Stomach (tissue), 9 donors: Measurements from ENCODE around the gene CHN1. TPM values are rescaled to one million over a fixed set of nuclear protein-coding genes. Genes with fewer than 3 reads are reported as not detected.

ENCODE experiments used
- DNase-seq, 2 donors: peaks; one replicate each; pipeline versions ENCODE4 v3.0.0 to v3.0.0-alpha.2; 2013 to 2019
- H3K27ac ChIP-seq, 5 donors: fragments of 200-600 bp in 4 of 5; sonication (generic) in 4 of 5; one replicate each; pipeline ENCODE4 v1.5.1; 2013 to 2019; ENCODE audit warnings: mild to moderate bottlenecking in 1 of 5, moderate library complexity in 1 of 5
- H3K27me3 ChIP-seq, 3 donors: fragments of 200-600 bp; sonication (generic); one replicate each; pipeline ENCODE4 v1.5.1; 2017 to 2019; ENCODE audit warnings: mixed run types in 1 of 3
- H3K36me3 ChIP-seq, 4 donors: fragments of 200-600 bp; sonication (generic); 1 replicate in 3 of 4; 2 replicates in 1 of 4; pipeline ENCODE4 v1.5.1; 2016 to 2019
- H3K4me1 ChIP-seq, 4 donors: fragments of 200-600 bp; sonication (generic); one replicate each; pipeline ENCODE4 v1.5.1; 2016 to 2019
- H3K4me3 ChIP-seq, 4 donors: fragments of 200-600 bp; sonication (generic) in 3 of 4; one replicate each; pipeline ENCODE4 v1.5.1; 2016 to 2019; ENCODE audit warnings: mild to moderate bottlenecking in 1 of 4
- H3K9me3 ChIP-seq, 4 donors: fragments of 200-600 bp; sonication (generic); one replicate each; pipeline ENCODE4 v1.5.1; 2016 to 2019
- CTCF ChIP-seq, 7 experiments: fragments of 450-650 bp in 4 of 7; fragments of 200-600 bp in 3 of 7; sonication (generic) in 3 of 7; IDR thresholded peaks; one replicate each; pipeline ENCODE4 v1.5.1; 2016 to 2019; ENCODE audit warnings: antibody characterized with exemption in 7 of 7, control low read depth in 2 of 7, mild to moderate bottlenecking in 1 of 7
- EP300 ChIP-seq: sonication (generic); formaldehyde crosslinking; IDR thresholded peaks from one replicate; pipeline ENCODE4 v1.6.1; 2017; ENCODE audit warnings: antibody characterized with exemption
- POLR2A ChIP-seq, 4 donors: fragments of 450-650 bp; IDR thresholded peaks; one replicate each; pipeline ENCODE4 v1.6.1; 2016; ENCODE audit warnings: antibody characterized with exemption in 4 of 4, control low read depth in 2 of 4, mild to moderate bottlenecking in 1 of 4, moderate library complexity in 1 of 4
- POLR2AphosphoS5 ChIP-seq, 3 donors: sonication (generic); formaldehyde crosslinking; IDR thresholded peaks; one replicate each; pipeline ENCODE4 v1.6.1; 2016; ENCODE audit warnings: antibody characterized with exemption in 3 of 3
- WGBS, 5 donors: extraction: QIAGEN DNeasy Blood & Tissue Kit in 3 of 5; methylation state at CpG; one replicate each; pipeline versions ENCODE4 v1.1.5 to v1.1.7; 2013 to 2018; 5-methylcytosine and 5-hydroxymethylcytosine counted together
- intact Hi-C: fragments of 100-400 bp; cut with DNase I; formaldehyde crosslinking; loops from one replicate; pipeline ENCODE4 v1.15.1; 2023; ENCODE audit warnings: low total_unique reads
- polyA plus RNA-seq, 3 donors: library from polyadenylated mRNA; stranded (reverse); fragments of 200-250 nt; gene quantifications; one replicate each; pipeline ENCODE4 v1.2.3, GENCODE V29; 2013
- total RNA-seq, 5 donors: library from RNA; depleted of rRNA; stranded (reverse); fragments of >200 nt; gene quantifications; one replicate each; pipeline versions ENCODE4 v1.1.0 to v1.2.3, GENCODE V29; 2014 to 2016
- donor health status: healthy with polysubstance abuse.
- donor health status: Bipolar disorder and iron deficiency.
- donor health status: healthy.

Gene CHN1
- total and polyA plus RNA-seq, 8 donors = 2.3 to 50.9 (median 12.2) TPM; not detected in 1

GRCh38 chr2:175039490-175039889 is 34.3 kb upstream of the CHN1 start:
- Histone ChIP-seq H3K9me3 (no peaks in the 10 kb centered on the region), H3K27me3 (no peaks in the 10 kb centered on the region), H3K27ac (no peak overlapping the region), H3K36me3 (no peaks in the 10 kb centered on the region), H3K4me3 (no peak overlapping the region), H3K4me1 (no peaks in the 10 kb centered on the region)
- intact Hi-C loops = no loop called here
- WGBS, 5 donors = 88 to 95% (median 93%) methylated on average over 3 of the region's 3 CpGs
- no peak for TF ChIP-seq POLR2AphosphoS5 (IDR thresholded peaks at IDR 0.05)
- TF ChIP-seq POLR2A (IDR thresholded peaks at IDR 0.05) = no peak
- no peak for TF ChIP-seq CTCF (IDR thresholded peaks at IDR 0.05)
- TF ChIP-seq EP300 = no peak
- DNase-seq = no peak

GRCh38 chr2:175039031-175039430 is 33.9 kb upstream of the CHN1 start:
- H3K27ac ChIP-seq = no peak overlapping the region
- no peaks in the 10 kb centered on the region for H3K27me3 ChIP-seq
- no peaks in the 10 kb centered on the region for H3K4me1 ChIP-seq
- H3K4me3 ChIP-seq = no peak overlapping the region
- 57 to 71% (median 63%) methylated on average over 5 of the region's 5 CpGs for WGBS, 5 donors
- H3K36me3 ChIP-seq = no peaks in the 10 kb centered on the region
- no peaks in the 10 kb centered on the region for H3K9me3 ChIP-seq
- DNase-seq = no peak
- intact Hi-C loops = no loop called here
- TF ChIP-seq EP300 (no peak), CTCF (IDR thresholded peaks at IDR 0.05) (no peak), POLR2AphosphoS5 (IDR thresholded peaks at IDR 0.05) (no peak), POLR2A (IDR thresholded peaks at IDR 0.05) (no peak)

GRCh38 chr2:175037941-175038340 is 32.8 kb upstream of the CHN1 start:
- H3K27me3 ChIP-seq = no peaks in the 10 kb centered on the region
- TF ChIP-seq POLR2AphosphoS5 (IDR thresholded peaks at IDR 0.05) (no peak), POLR2A (IDR thresholded peaks at IDR 0.05) (no peak), CTCF (IDR thresholded peaks at IDR 0.05) (no peak), EP300 (no peak)
- no peak for DNase-seq
- 68 to 81% (median 73%) methylated on average over 2 of the region's 2 CpGs for WGBS, 5 donors
- H3K27ac ChIP-seq = no peak overlapping the region
- H3K4me3 ChIP-seq = no peak overlapping the region
- intact Hi-C loops = no loop called here
- no peaks in the 10 kb centered on the region for H3K9me3 ChIP-seq
- no peaks in the 10 kb centered on the region for H3K4me1 ChIP-seq
- no peaks in the 10 kb centered on the region for H3K36me3 ChIP-seq

- DNase-seq = peak in 1 of 2 donors; percentile 54
- no peak overlapping the region for H3K4me3 ChIP-seq
- no peaks in the 10 kb centered on the region for H3K27me3 ChIP-seq
- TF ChIP-seq CTCF (IDR thresholded peaks at IDR 0.05) (peak in 5 of 7 experiments; percentile 9 to 59 (median 49)), EP300 (no peak), POLR2AphosphoS5 (IDR thresholded peaks at IDR 0.05) (no peak)
- H3K4me1 ChIP-seq = no peaks in the 10 kb centered on the region
- H3K27ac ChIP-seq = no peak overlapping the region
- H3K36me3 ChIP-seq = no peaks in the 10 kb centered on the region
- intact Hi-C loops = no loop called here
- no peaks in the 10 kb centered on the region for H3K9me3 ChIP-seq
- 52 to 69% (median 63%) methylated on average over 5 of the region's 5 CpGs for WGBS, 5 donors
These were observed 31.4 kb upstream of the CHN1 start for GRCh38 chr2:175036582-175037018.
